IgD-negative memory B cell (primary cell): ENCODE results near the gene UTP18. TPM values are rescaled to one million over a fixed set of nuclear protein-coding genes. Genes with fewer than 3 reads are reported as not detected.

Experiments used
- H3K27ac Mint-ChIP-seq, 3 donors: one replicate each; pipeline ENCODE4 v1.8.0; 2020 to 2022; ENCODE audit warnings: mild to moderate bottlenecking in 3 of 3, mixed read lengths in 3 of 3, moderate library complexity in 1 of 3
- H3K27me3 Mint-ChIP-seq: one replicate; pipeline ENCODE4 v1.8.0; 2021; ENCODE audit warnings: mixed read lengths
- H3K36me3 Mint-ChIP-seq: one replicate; pipeline ENCODE4 v1.8.0; 2020; ENCODE audit warnings: mild to moderate bottlenecking, mixed read lengths
- H3K4me1 Mint-ChIP-seq, 3 donors: one replicate each; pipeline ENCODE4 v1.8.0; 2020 to 2022; ENCODE audit warnings: mixed read lengths in 3 of 3, mild to moderate bottlenecking in 1 of 3
- H3K4me3 Mint-ChIP-seq, 4 donors: one replicate each; pipeline ENCODE4 v1.8.0; 2020 to 2022; ENCODE audit warnings: mild to moderate bottlenecking in 4 of 4, mixed read lengths in 4 of 4, moderate library complexity in 3 of 4
- H3K9me3 Mint-ChIP-seq, 3 donors: one replicate each; pipeline ENCODE4 v1.8.0; 2020 to 2021; ENCODE audit warnings: mixed read lengths in 3 of 3, mild to moderate bottlenecking in 1 of 3
- polyA plus RNA-seq: library from polyadenylated mRNA; unstranded; fragments of 300-500 nt; fragmentation: Illumina TruSeq; gene quantifications from one replicate; pipeline ENCODE4 v1.2.3, GENCODE V29; 2021

Gene UTP18
- polyA plus RNA-seq, 1 donor from 2014 or later: 47.0 TPM

DNA sequence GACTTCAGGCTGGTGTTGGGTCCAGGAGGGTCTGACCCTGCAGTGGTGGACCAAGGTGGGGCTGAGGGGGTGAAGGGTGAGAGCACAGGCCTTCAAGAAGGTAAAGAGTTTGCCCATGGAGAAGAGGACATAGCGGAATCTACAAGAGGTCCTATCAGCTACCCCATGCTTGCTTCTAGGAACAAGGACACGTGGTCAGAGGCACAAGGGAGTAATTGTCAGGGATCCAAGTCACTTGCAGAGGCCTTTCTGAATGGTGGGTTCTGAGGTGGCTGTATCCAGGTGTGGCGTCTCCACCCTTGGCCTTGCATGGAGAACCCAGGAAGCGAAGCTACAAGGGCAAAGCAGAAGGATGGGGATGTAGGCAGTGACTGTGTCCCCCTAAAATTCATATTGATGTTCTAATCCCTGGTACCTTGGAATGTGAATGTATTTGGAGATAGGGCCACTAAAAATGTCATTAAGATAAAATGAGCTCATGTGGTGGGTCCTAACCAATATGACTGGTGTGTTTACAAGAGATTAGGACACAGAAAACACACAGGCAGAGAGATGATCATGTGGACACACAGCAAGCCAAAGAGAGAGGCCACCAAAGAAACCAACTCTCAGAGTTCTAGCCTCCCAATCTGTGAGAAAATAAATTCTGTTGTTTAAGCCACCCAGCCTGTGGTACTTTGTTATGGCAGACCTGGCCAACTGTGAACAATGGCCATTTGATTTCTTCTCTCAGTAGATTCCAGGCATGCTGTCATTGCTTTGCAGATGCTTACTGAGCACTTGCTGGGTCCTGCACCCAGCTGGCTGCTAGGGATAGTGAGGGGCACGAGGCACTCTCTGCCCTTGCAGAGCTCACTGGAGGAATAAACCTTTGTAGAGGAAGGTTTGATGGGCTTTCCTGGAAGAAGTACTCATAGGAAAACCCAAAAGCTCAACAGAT is 75.8 kb downstream of the UTP18 start:
- peaks cover 3% of the 10 kb centered on the region for H3K27me3 Mint-ChIP-seq
- H3K4me3 Mint-ChIP-seq: no peak overlapping the region
- H3K36me3 Mint-ChIP-seq: no peaks in the 10 kb centered on the region
- no peak overlapping the region for H3K27ac Mint-ChIP-seq
- no peaks in the 10 kb centered on the region for H3K4me1 Mint-ChIP-seq
- peaks cover 0 to 5% (median 0%) of the 10 kb centered on the region in 3 donors for H3K9me3 Mint-ChIP-seq

DNA sequence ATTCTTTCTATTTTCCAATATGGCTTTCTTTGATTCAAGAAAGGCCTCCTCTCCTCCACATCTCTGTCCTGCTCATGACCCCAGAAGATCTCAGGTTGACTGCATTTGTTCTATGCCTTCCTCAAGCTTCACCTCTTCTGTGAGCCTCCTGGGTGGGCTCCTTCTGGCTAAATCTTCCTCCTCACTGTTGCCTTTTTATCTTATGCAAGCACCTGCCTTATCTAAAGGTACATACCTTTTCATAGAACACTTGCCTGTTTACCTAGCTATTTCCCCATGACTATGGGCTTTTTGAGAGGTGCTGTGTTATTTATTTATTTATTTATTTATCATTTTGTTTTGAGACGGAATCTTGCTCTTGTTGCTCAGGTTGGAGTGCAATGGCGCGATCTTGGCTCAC is 81.1 kb downstream of the UTP18 start:
- no peaks in the 10 kb centered on the region for H3K9me3 Mint-ChIP-seq
- no peak overlapping the region for H3K27ac Mint-ChIP-seq
- no peaks in the 10 kb centered on the region for H3K36me3 Mint-ChIP-seq
- H3K4me3 Mint-ChIP-seq: no peak overlapping the region
- peaks cover 6% of the 10 kb centered on the region for H3K27me3 Mint-ChIP-seq
- H3K4me1 Mint-ChIP-seq: no peaks in the 10 kb centered on the region

DNA sequence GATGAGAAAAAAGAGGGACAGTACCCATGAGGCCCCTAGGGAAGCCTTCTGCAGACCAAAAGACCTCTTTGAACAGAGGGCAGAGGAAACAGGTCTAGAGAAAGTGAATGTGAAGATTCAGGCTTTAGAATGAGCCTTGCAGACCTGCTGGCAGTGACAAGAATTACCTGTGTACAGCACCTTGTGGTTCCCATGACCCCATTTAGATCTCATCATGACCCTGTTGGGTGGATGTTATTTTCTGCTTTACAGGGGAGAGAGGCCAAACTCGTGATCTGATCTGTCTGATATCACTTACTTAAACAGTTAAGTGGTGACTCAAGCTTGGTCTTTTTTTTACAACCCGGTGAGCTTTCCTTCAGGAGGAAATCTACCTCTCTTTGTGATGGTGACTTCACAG is 81.9 kb downstream of the UTP18 start:
- Mint-ChIP-seq H3K27me3 (peaks cover 6% of the 10 kb centered on the region), H3K4me1 (no peaks in the 10 kb centered on the region), H3K4me3 (no peak overlapping the region), H3K9me3 (no peaks in the 10 kb centered on the region), H3K27ac (no peak overlapping the region), H3K36me3 (no peaks in the 10 kb centered on the region)

DNA sequence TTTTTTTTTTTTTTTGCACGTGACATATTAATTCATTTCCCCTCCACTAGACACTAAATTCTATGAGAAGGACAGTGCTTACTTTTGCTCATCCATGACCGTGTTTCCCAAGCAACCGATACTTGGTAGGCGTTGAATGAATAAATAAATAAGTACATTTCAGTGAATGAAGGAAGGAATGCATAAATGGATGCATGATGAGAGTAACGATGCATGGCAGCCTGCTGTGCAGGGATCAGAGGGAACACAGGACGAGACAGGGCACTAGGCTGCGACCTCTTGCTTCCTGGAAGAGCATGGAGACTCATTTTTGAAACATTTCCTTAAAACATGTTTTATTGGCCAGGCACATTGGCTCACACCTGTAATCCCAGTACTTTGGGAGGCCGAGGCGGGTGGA is 84.2 kb downstream of the UTP18 start:
- peaks cover 6% of the 10 kb centered on the region for H3K27me3 Mint-ChIP-seq
- H3K9me3 Mint-ChIP-seq: no peaks in the 10 kb centered on the region
- H3K27ac Mint-ChIP-seq: no peak overlapping the region
- H3K4me1 Mint-ChIP-seq: no peaks in the 10 kb centered on the region
- H3K4me3 Mint-ChIP-seq: no peak overlapping the region
- no peaks in the 10 kb centered on the region for H3K36me3 Mint-ChIP-seq

DNA sequence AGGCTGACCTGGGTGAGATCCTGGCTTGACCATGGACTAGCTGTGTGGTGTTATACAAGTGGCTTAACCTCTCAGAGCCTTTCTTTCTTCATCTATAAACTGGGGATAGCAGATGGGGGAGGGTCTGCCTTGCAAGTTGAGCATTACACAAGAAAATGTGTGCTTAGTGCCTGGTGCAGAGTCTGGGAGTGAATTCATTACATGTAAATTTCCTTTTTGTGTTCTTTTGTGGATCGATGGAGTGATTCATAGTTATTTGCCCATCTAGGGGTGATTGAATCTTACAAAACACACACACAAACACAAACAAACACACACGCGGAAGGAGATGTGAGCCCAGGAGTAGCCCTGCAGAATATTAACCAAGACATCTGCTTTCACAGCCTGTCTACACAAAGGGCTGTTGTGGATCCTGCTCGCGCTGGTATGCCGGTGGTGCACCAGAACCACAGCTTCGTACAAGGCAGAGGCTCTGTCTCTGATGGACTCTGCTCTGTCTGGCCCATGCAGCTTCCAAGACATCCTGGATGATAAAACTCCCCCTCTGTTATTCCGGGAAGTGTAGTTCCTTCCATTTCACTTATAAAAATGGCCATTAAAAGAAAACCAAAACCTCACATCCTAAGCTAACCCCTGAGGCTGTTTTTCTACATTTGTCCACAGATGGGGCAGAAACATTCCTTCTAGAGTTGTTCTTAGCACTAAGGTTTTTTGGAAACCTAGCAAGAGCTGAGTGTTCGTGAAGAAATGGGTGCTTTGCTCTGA is 86.1 kb downstream of the UTP18 start:
- Mint-ChIP-seq H3K9me3 (no peaks in the 10 kb centered on the region), H3K36me3 (no peaks in the 10 kb centered on the region), H3K27ac (no peak overlapping the region), H3K27me3 (peaks cover 9% of the 10 kb centered on the region), H3K4me1 (no peaks in the 10 kb centered on the region), H3K4me3 (no peak overlapping the region)

Other genes starting within 250 kb of the UTP18 start
- gene SPAG9, start 139.7 kb upstream of the UTP18 start, polyA plus RNA-seq: 6.1 TPM
- 68.4 TPM for gene NME1, start 107.0 kb upstream of the UTP18 start, polyA plus RNA-seq
- gene NME2, start 94.1 kb upstream of the UTP18 start, polyA plus RNA-seq: 374 TPM
- gene MBTD1, start 497 bp upstream of the UTP18 start, polyA plus RNA-seq: 8.5 TPM